Measurements from ENCODE around the gene MYO1B.
"Not testable (repeated sequence)": the region's sequence is repeated elsewhere in the genome, so short reads cannot be mapped to it uniquely, and the experiment has no call there.

The MYO1B gene

GRCh38 chr2:191434072-191434471 lies 188.9 kb downstream of the MYO1B start:
- Mint-ChIP-seq H3K9me3 (no peaks in the 10 kb centered on the region), H3K4me1 (no peaks in the 10 kb centered on the region)
- CTCF ChIA-PET = no interaction called here

GRCh38 chr2:191435141-191435540 lies 189.9 kb downstream of the MYO1B start:
- Mint-ChIP-seq H3K27me3 (no peaks in the 10 kb centered on the region), H3K4me1 (no peaks in the 10 kb centered on the region), H3K27ac (no peak overlapping the region), H3K9me3 (no peaks in the 10 kb centered on the region), H3K4me3 (no peak overlapping the region), H3K36me3 (no peaks in the 10 kb centered on the region)
- DNase-seq = no peak
- CTCF ChIA-PET = no interaction called here

More at GRCh38 chr2:191434072-191434471, 188.9 kb downstream of the MYO1B start:
- H3K4me3 Mint-ChIP-seq = no peak overlapping the region
- H3K27ac Mint-ChIP-seq = no peak overlapping the region
- no peaks in the 10 kb centered on the region for H3K36me3 Mint-ChIP-seq
- no peak for DNase-seq
- no peaks in the 10 kb centered on the region for H3K27me3 Mint-ChIP-seq

GRCh38 chr2:191436368-191437055 lies 191.3 kb downstream of the MYO1B start:
- H3K27ac Mint-ChIP-seq = no peak overlapping the region
- no peaks in the 10 kb centered on the region for H3K9me3 Mint-ChIP-seq
- no peak for DNase-seq
- no peaks in the 10 kb centered on the region for H3K27me3 Mint-ChIP-seq
- CTCF ChIA-PET = no interaction called here
- no peaks in the 10 kb centered on the region for H3K36me3 Mint-ChIP-seq
- H3K4me1 Mint-ChIP-seq = no peaks in the 10 kb centered on the region
- no peak overlapping the region for H3K4me3 Mint-ChIP-seq

- H3K36me3 Mint-ChIP-seq = no peaks in the 10 kb centered on the region
- no peaks in the 10 kb centered on the region for H3K27me3 Mint-ChIP-seq
- CTCF ChIA-PET = no interaction called here
- H3K4me3 Mint-ChIP-seq = no peak overlapping the region
- DNase-seq = no peak
- no peaks in the 10 kb centered on the region for H3K9me3 Mint-ChIP-seq
- H3K4me1 Mint-ChIP-seq = no peaks in the 10 kb centered on the region
- H3K27ac Mint-ChIP-seq = no peak overlapping the region
These were observed 194.3 kb downstream of the MYO1B start for GRCh38 chr2:191439481-191439880.

- Mint-ChIP-seq H3K4me1 (no peaks in the 10 kb centered on the region), H3K4me3 (no peak overlapping the region), H3K36me3 (no peaks in the 10 kb centered on the region), H3K9me3 (no peaks in the 10 kb centered on the region), H3K27me3 (peaks cover 4% of the 10 kb centered on the region), H3K27ac (no peak overlapping the region)
- CTCF ChIA-PET = no interaction called here
- DNase-seq = no peak
These were observed 196.5 kb downstream of the MYO1B start for GRCh38 chr2:191441496-191442214.

GRCh38 chr2:191443446-191443845 lies 198.2 kb downstream of the MYO1B start:
- no peaks in the 10 kb centered on the region for H3K9me3 Mint-ChIP-seq
- no peak overlapping the region for H3K27ac Mint-ChIP-seq
- CTCF ChIA-PET = no interaction called here
- DNase-seq = no peak
- H3K4me1 Mint-ChIP-seq = no peaks in the 10 kb centered on the region
- H3K27me3 Mint-ChIP-seq = peaks cover 8% of the 10 kb centered on the region
- H3K36me3 Mint-ChIP-seq = no peaks in the 10 kb centered on the region
- H3K4me3 Mint-ChIP-seq = no peak overlapping the region

- Mint-ChIP-seq H3K27me3 (peaks cover 10% of the 10 kb centered on the region), H3K36me3 (no peaks in the 10 kb centered on the region), H3K27ac (no peak overlapping the region), H3K4me3 (no peak overlapping the region), H3K4me1 (no peaks in the 10 kb centered on the region), H3K9me3 (no peaks in the 10 kb centered on the region)
- CTCF ChIA-PET = no interaction called here
- DNase-seq = no peak
These were observed 201.7 kb downstream of the MYO1B start for GRCh38 chr2:191446910-191447309.

GRCh38 chr2:191451116-191451515 lies 205.9 kb downstream of the MYO1B start:
- CTCF ChIA-PET = no interaction called here
- H3K27ac Mint-ChIP-seq = no peak overlapping the region
- H3K36me3 Mint-ChIP-seq = no peaks in the 10 kb centered on the region

GRCh38 chr2:191452065-191452464 lies 206.9 kb downstream of the MYO1B start:
- Mint-ChIP-seq H3K9me3 (no peaks in the 10 kb centered on the region), H3K27ac (no peak overlapping the region), H3K4me1 (no peaks in the 10 kb centered on the region), H3K27me3 (peaks cover 6% of the 10 kb centered on the region), H3K4me3 (no peak overlapping the region), H3K36me3 (no peaks in the 10 kb centered on the region)
- DNase-seq = no peak
- CTCF ChIA-PET = no interaction called here

More at GRCh38 chr2:191451116-191451515, 205.9 kb downstream of the MYO1B start:
- Mint-ChIP-seq H3K27me3 (peaks cover 6% of the 10 kb centered on the region), H3K9me3 (no peaks in the 10 kb centered on the region), H3K4me1 (no peaks in the 10 kb centered on the region), H3K4me3 (no peak overlapping the region)
- DNase-seq = no peak

- Mint-ChIP-seq H3K4me1 (no peaks in the 10 kb centered on the region), H3K27ac (no peak overlapping the region), H3K36me3 (no peaks in the 10 kb centered on the region), H3K4me3 (no peak overlapping the region), H3K27me3 (no peaks in the 10 kb centered on the region), H3K9me3 (no peaks in the 10 kb centered on the region)
- DNase-seq = no peak
- CTCF ChIA-PET = no interaction called here
These were observed 208.6 kb downstream of the MYO1B start for GRCh38 chr2:191453761-191454160.

GRCh38 chr2:191456506-191456905 lies 211.3 kb downstream of the MYO1B start:
- DNase-seq, H3K36me3 Mint-ChIP-seq, CTCF ChIA-PET, H3K4me1 Mint-ChIP-seq, H3K27me3 Mint-ChIP-seq, H3K27ac Mint-ChIP-seq, H3K9me3 Mint-ChIP-seq, H3K4me3 Mint-ChIP-seq: not testable (repeated sequence)

GRCh38 chr2:191459158-191459557 lies 214.0 kb downstream of the MYO1B start:
- H3K4me3 Mint-ChIP-seq = no peak overlapping the region
- H3K27me3 Mint-ChIP-seq = no peaks in the 10 kb centered on the region
- H3K27ac Mint-ChIP-seq = no peak overlapping the region
- no peak for DNase-seq
- H3K36me3 Mint-ChIP-seq = no peaks in the 10 kb centered on the region
- CTCF ChIA-PET = no interaction called here
- no peaks in the 10 kb centered on the region for H3K9me3 Mint-ChIP-seq
- H3K4me1 Mint-ChIP-seq = no peaks in the 10 kb centered on the region

- no peak overlapping the region for H3K4me3 Mint-ChIP-seq
- DNase-seq = no peak
- CTCF ChIA-PET = no interaction called here
- H3K4me1 Mint-ChIP-seq = no peaks in the 10 kb centered on the region
- no peaks in the 10 kb centered on the region for H3K9me3 Mint-ChIP-seq
- no peak overlapping the region for H3K27ac Mint-ChIP-seq
- no peaks in the 10 kb centered on the region for H3K36me3 Mint-ChIP-seq
- no peaks in the 10 kb centered on the region for H3K27me3 Mint-ChIP-seq
These were observed 217.2 kb downstream of the MYO1B start for GRCh38 chr2:191462370-191462769.

- no peaks in the 10 kb centered on the region for H3K36me3 Mint-ChIP-seq
- no peak overlapping the region for H3K4me3 Mint-ChIP-seq
- no peak for DNase-seq
- no peak overlapping the region for H3K27ac Mint-ChIP-seq
- H3K9me3 Mint-ChIP-seq = no peaks in the 10 kb centered on the region
- CTCF ChIA-PET = no interaction called here
- no peaks in the 10 kb centered on the region for H3K4me1 Mint-ChIP-seq
- H3K27me3 Mint-ChIP-seq = no peaks in the 10 kb centered on the region
These were observed 218.6 kb downstream of the MYO1B start for GRCh38 chr2:191463790-191464189.

GRCh38 chr2:191465766-191466420 lies 220.7 kb downstream of the MYO1B start:
- Mint-ChIP-seq H3K4me1 (no peaks in the 10 kb centered on the region), H3K36me3 (no peaks in the 10 kb centered on the region), H3K27me3 (no peaks in the 10 kb centered on the region), H3K4me3 (no peak overlapping the region), H3K27ac (no peak overlapping the region), H3K9me3 (no peaks in the 10 kb centered on the region)
- DNase-seq = no peak
- CTCF ChIA-PET = interaction anchor here (0.6 kb wide), 1 partner anchor 216 kb away, joined by 3 read pairs; no protein-coding TSS in a partner anchor

Data from activated naive CD4-positive, alpha-beta T cell treated with anti-CD3 and anti-CD28 coated beads, Interleukin-2, amount 10 ng/mL, durations not matched to agents 7 days and 5 days (primary cell).